K562 (cell line): ENCODE data around the gene ACKR3.

Experiments
- BHLHE40 ChIP-seq: IDR thresholded peaks from 2 replicates; pipeline ENCODE4 v1.6.1; 2011; ENCODE audit warnings: low read length, improper control_type of control experiment
- RBBP5 ChIP-seq: fragments of 200-600 bp; sonication (generic); IDR thresholded peaks from 2 replicates; pipeline ENCODE4 v1.6.1; 2012; ENCODE audit warnings: borderline replicate concordance, mild to moderate bottlenecking, low read length, control low read depth, inconsistent platforms; ENCODE audit not compliant: insufficient read depth, poor library complexity, severe bottlenecking
- SIRT6 ChIP-seq: IDR thresholded peaks from one replicate; pipeline ENCODE4 v1.6.1; 2012; ENCODE audit warnings: low read depth, mild to moderate bottlenecking, control low read depth, inconsistent platforms, low read length, moderate library complexity
- SMARCC2 ChIP-seq: fragments of 450-650 bp; IDR thresholded peaks from 2 replicates; pipeline ENCODE4 v1.6.1; 2017; ENCODE audit warnings: antibody characterized with exemption, moderate library complexity, mild to moderate bottlenecking, low read depth
- STAT6 ChIP-seq: sonication (generic); formaldehyde crosslinking; IDR thresholded peaks from 2 replicates; pipeline ENCODE4 v1.8.1; 2023; ENCODE audit warnings: mild to moderate bottlenecking, missing genetic modification reagents
- TEAD2 ChIP-seq: fragments of 450-650 bp; IDR thresholded peaks from 2 replicates; pipeline ENCODE4 v1.6.1; 2016; ENCODE audit warnings: missing genetic modification characterization, control low read depth, missing compliant biosample characterization
- TEAD4 ChIP-seq, 2 experiments: sonication (generic) in 1 of 2; formaldehyde crosslinking in 1 of 2; IDR thresholded peaks; 2 replicates each; pipeline versions ENCODE4 v1.6.1 to v1.8.0; 2012 to 2022; ENCODE audit warnings: borderline replicate concordance in 1 of 2, inconsistent platforms in 1 of 2, low read length in 1 of 2, mild to moderate bottlenecking in 1 of 2, missing genetic modification reagents in 1 of 2
- YY1 ChIP-seq, 3 experiments: IDR thresholded peaks; 2 replicates each; pipeline ENCODE4 v1.6.1; 2011; ENCODE audit warnings: low read length in 2 of 3, mild to moderate bottlenecking in 2 of 3, moderate library complexity in 2 of 3, borderline replicate concordance in 1 of 3, control low read depth in 1 of 3, low read depth in 1 of 3; ENCODE audit not compliant: insufficient read depth in 3 of 3, insufficient replicate concordance in 2 of 3, control insufficient read depth in 1 of 3, insufficient read length in 1 of 3; ENCODE audit errors: extremely low read depth in 1 of 3
- ZNF354B ChIP-seq: fragments of 250-450 bp; sonication (Bioruptor Pico); IDR thresholded peaks from 2 replicates; pipeline ENCODE4 v1.4.0; 2020

- TF ChIP-seq SMARCC2: no peak
- no peak for TF ChIP-seq YY1 (IDR thresholded peaks at IDR 0.05; ENCODE audit: borderline replicate concordance in 1 of 3, control insufficient read depth in 1 of 3, extremely low read depth in 1 of 3, insufficient read depth in 3 of 3, insufficient read length in 1 of 3, insufficient replicate concordance in 2 of 3, low read depth in 1 of 3, low read length in 2 of 3)
- TF ChIP-seq TEAD2 (tag): no peak
- TF ChIP-seq ZNF354B (CRISPR knock-in tag): no peak
- no peak for TF ChIP-seq RBBP5
- no peak for TF ChIP-seq TEAD4 (IDR thresholded peaks at IDR 0.05; ENCODE audit: low read length)
- TF ChIP-seq TEAD4 (CRISPR knock-in tag; IDR thresholded peaks at IDR 0.05; ENCODE audit: borderline replicate concordance): no peak
- TF ChIP-seq BHLHE40: no peak
- no peak for TF ChIP-seq SIRT6
- TF ChIP-seq STAT6 (CRISPR knock-in tag): no peak
Observed at GRCh38 chr2:236618370-236618769, 48.7 kb downstream of the ACKR3 start.
